ENCODE measurements around the gene CCDC88A.

GRCh38 chr2:55355451-55355850, 64.2 kb downstream of the CCDC88A start:
- TF ChIP-seq CTCF (IDR thresholded peaks at IDR 0.05) (no peak), POLR2A (IDR thresholded peaks at IDR 0.05) (no peak)

Data from body of pancreas (tissue), 4 donors.